HK-2 (cell line): Measurements from ENCODE around the gene PARP4.
"Not testable (repeated sequence)": the region's sequence is repeated elsewhere in the genome, so short reads cannot be mapped to it uniquely, and the experiment has no call there.

Source experiments
- DNase-seq: peaks from one replicate; pipeline ENCODE4 v3.0.0-alpha.2; 2018; ENCODE audit not compliant: unreplicated experiment

Gene PARP4

DNA sequence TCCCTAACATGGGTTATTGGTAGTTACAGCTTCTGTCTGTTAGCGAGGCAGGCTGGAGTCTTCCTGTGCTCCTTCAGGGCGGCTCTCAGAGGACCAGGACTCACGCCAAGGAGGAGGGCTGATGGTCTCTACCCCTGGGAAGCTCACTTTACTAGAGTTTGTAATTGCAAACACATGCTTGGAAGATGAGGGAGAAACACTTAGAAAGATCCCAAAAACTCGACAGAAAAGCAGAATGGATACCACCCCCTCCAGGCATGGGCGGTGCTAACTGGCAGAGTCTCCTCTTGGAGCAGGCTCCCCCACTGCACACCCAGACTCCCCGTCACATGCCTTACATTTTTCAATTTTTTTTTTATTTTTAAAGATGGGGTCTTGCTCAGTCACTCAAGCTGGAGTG is 62.0 kb downstream of the PARP4 start:
- DNase-seq = no peak

DNA sequence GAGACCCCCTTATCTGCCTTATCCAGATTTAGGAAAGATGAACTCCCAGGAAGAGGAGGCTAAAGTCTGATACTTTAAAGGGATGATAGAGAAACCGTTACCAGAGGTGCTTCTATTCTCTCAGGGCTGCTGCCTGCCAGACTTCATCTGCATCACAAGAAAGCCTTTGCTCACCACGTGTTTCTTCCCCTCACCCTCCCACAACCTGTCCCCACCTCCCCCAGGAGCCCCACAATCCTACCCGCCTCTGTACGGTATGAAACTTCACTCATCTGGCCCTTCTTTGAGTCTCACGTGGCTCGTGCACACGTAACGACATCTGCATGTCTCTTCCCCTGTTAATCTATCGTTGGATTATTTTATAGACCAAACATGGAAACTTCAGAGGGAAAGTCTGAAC is 67.7 kb downstream of the PARP4 start:
- not testable (repeated sequence) for DNase-seq

DNA sequence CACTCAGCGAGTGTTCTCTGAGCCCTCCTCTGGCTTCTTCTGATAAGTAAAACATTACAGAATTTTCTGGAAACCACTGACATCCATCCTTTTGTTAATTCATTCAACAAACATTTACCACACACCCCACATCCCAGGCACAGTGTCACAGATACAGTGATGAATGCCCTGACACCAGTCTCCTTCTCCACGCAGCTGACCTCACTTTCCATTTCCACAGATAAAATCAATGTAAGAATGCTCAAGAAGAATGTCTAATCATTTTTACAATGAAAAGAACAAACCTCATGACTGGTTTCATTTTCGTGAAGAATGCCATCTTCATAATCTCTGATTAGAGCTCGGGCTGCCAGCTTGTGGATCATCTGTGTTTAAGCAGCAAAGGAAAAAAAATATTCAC is 69.2 kb downstream of the PARP4 start:
- no peak for DNase-seq

DNA sequence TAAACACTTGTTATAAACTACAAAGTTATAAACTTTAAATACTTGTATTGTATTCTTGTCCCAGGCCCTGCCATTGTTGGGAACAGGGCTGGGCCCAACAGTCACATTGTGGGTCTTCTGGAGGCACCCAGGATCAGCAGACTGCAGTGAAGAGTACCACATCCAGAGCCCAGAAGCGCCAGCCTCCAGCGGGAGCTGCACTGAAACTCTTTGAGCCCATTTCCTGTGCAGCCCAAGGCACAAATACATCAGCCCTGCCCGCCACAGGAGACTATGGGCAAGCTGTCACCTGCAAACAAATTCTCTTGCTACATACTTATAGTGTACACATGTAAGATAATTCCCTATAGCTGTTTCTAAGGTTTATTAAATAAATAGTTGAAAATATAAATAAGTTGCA is 86.5 kb downstream of the PARP4 start:
- not testable (repeated sequence) for DNase-seq

DNA sequence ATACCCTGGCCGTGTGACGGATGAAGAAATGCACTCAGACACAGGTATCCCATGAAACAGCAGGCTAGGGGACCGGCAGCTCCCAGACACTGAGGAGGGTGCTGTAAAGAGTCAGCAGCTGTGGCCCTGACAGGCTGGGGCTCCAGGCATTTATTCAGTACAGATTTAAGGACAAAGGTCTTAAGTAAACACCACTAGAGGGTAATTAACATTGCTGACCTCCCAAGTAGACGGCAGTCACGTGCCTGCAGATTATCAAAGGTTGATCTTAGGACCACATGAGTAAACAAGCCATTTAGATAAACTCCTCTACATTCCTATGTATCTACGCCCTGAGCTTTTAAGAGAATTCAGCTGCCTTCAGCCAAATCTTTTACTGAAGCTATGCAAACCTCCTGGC is 92.9 kb downstream of the PARP4 start:
- not testable (repeated sequence) for DNase-seq

DNA sequence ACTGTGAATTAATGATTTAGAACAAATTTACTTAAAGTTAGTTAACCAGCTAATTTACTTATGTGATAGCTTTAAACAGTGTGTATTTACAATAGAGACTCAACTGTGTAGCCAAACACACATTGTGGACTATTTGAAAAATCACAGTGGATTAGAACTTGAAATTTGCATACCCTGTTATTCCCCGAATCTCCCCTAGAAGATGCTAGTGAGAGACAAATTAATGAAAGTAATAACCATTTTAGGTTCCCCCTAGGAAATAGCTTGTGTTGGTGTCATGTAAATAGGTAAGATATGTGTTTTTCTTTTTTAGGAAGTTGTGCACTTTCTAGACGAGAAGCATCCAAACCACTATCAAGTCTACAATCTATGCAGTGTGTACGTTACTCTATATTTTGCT is 104.7 kb downstream of the PARP4 start:
- DNase-seq = no peak

DNA sequence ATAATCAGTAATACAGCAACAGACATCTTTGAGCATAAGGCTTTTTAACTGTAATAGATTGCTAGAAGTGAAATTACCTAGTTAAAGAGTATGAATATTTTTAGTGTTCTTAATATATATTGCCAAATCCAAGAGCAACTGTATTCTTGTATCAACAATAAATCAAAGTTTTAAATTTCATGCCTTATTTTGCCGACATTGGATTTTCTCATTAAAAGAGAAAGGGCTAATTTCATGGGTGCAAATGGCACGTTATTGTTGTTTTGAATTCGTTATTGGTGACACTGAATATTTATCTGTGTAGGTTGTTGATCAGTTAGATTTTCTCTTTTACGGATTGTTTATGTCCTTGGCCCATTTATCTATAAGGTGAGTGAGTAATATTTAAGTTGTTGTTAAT is 106.1 kb downstream of the PARP4 start:
- no peak for DNase-seq

DNA sequence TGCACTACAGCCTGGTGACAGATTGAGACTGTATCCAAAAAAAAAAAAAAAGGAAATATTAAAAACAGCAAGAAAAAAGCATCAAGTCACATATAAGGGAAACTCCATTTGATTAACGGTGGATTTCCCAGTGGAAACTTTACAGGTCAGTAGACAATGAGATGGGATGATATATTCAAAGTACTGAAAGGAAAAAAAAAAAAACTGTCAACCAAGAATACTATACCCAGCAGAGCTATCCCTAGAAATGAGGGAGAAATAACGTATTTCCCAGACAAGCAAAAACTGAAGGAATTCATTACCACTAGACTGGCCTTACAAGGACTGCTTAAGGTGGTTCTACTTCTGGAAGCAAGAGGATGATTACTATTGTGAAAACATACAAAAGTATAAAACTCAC is 115.8 kb downstream of the PARP4 start:
- no peak for DNase-seq

DNA sequence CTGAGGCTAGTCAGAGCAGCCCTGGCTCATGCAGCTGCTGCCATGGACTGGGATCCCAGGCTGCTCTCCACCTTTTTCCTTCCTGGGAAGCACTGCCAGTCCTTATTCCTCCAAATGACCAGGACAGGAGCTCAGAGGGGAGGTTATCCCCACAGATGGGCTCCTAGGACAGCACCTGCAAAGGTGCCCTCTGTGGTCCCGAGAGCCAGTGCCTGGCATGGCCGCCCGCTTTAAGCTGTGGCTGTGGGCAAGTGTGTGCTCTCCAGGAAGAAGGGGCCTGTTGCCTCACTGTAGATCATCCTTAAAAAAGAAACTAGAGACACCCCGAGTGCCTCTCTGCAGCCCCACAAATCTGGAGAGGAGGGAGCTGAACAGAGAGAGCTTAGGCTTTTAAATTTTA is 119.6 kb downstream of the PARP4 start:
- DNase-seq = no peak

DNA sequence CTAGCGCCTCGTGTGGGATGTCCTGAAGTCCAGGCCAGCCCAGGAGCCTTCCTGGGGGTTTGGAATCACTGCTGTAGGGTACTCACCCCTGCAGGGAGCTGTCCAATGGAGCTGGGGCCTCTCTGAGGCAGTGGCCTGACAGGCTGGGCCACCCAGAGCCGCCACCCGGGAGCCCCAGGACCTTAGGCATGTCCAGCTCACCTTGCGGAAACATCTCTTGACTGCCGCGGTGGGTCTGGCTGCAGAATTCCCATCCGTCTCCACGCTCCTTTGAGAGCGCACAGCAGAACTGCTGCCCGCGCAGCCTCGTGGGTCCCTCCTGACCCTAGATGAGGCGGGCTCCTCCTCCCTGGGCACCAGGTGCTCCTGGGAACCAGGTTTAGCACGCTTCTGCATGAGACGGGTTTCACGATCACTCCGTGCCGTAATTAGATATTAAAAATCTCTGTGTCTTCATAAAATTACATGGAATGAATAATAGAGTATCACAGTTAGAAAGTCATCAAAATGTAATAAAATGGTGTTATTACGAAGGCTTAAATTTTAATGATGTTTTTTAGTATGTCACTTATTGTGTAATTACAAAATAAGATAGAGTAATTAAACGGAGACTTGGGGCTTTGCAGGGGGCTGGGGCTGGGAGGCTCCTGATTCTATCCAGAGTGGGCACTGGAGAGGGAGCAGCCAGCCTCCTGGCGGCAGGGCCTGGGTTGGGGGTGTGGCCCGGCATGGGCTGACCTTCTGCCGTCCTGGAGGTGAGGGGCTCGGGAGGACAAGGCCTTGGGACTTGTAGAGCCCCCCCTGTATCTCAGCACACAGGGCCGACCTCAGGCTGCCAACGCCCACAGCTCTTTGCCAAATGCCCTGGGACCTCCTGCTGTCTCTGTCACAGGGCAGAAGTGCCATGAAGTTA is 120.6 kb downstream of the PARP4 start:
- DNase-seq = not testable (repeated sequence)

DNA sequence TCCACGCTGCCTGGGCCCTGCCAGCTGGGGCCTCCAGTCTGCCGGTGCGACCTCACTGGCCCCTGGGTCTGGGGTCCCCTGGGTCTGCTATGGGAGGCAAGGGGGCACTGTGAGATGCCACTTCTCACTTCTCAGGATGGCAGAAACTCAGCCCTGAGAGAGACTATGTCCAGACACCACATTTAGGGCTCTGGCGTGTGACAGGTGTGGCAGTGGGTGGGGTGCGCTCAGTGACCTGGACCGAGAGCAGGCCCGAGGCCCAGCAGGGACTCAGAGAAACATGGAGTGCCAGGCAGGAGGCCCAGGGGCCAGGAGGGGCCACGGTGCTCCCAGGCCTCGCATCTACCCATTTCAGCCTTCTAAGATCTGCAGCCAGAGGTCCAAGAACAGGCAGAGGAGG is 121.8 kb downstream of the PARP4 start:
- DNase-seq = not testable (repeated sequence)

DNA sequence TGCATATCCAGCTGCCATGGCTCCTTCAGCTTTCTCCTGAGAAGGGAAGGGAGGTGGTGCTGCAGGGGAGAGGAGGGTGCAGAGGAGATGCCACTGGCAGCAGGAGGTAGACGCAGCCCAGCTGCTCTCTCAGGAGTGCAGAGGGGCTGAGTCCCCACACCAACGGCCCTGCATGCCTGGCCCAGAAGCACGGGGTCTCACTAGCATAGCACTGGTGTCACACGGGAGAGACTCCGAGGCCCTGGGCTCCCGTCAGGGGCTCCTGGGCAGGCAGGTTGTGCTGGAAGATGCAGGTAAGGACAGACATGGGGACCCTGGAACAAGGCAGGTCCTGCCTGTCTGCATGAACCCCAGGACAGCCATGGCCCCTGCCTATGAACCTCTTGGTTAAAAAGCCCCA is 123.1 kb downstream of the PARP4 start:
- DNase-seq = no peak

DNA sequence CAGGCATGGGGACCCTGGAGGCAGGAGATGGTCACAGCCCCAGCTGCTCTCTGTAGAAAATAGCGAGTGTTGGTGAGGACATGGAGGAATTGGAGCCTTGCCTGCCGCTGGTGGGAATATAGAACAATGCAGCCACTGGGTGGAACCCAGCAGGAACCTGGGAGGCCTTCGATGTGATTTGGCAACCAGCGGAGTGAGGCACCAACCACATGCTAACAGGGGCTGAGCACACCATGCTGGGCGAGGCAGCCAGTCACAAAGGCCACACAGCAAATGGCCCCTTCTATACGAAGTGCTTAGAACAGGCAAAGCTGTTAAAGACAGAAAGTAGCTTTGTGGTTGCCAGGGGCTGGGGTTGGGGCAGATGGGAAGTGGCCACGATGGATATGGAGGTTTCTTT is 123.8 kb downstream of the PARP4 start:
- not testable (repeated sequence) for DNase-seq

DNA sequence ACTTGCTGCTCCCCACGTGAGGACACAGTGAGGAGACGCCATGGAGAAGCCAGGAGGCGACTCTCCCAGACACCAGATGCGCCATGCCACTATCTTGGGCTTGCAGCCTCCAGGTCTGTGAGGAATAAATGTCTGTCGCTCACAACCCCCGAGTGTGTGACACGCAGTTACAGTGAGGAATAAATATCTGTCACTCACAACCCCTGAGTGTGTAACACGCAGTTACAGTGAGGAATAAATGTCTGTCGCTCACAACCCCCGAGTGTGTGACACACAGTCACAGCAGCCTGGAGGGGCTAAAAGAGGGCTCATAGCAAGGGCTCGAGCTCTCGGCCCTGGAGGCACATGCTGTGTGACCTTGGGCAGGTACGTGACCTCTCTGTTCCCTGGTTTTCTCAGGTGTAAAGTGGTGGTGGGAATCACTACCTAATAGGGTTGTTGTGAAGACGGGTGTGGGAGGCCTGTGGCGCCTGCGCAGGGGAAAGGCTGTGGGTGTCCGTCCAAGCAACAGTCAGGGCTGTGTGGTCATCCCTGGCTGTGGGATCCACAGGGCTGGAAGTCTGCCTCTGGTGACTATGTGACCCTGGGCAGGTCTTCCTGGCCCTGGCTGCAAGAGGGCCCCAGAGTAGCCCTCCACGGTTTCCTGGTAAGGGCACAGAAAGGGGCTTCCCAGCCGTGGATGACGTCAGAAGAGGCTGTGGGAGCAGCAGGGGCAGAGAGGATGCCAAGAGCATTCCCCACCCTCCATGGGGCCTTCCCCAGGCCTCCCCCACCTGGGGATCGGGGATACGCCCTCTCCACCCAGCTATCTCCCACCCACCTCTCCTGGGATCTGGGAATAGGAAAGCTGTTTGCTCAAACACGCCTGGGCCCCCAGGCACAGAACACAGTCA is 125.5 kb downstream of the PARP4 start:
- no peak for DNase-seq

DNA sequence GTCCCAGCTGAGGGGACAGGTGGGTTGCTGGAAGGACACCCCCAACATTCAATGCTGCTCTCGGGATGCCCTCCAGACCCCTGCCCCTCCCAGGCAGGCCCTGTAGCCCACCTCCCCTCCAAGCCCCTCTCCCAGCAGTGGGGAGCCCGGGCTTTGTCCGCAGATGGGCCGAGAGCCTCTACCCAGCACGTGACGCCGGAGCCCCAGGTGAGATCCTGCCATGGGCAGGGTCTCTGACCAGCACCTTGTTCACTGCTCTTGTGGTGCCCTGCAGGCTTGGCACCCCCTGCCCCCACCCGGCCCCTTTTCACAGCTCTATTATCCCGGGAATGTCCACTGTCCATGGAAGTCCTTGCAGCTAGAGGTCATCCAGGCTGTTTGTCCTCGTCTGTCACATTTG is 126.7 kb downstream of the PARP4 start:
- no peak for DNase-seq

DNA sequence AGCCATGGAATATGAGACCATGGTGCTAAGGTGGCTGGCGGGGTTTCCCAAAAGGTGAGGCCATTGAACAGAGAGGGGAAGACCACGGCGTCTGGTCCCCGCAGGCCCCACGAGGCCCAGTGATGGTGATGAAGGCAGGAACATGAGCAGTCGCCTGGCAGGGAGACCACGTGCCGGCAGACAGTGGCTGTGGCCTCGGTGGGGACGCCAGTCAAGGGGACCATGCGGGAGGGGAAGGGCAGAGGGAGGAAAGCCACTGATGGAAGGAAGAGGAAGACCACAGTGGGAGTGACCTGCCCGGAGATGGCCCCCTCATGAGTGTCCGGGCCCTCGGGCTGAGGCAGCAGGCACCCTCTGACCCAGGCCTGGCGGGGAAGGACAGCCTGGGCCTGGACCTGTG is 127.6 kb downstream of the PARP4 start:
- not testable (repeated sequence) for DNase-seq

DNA sequence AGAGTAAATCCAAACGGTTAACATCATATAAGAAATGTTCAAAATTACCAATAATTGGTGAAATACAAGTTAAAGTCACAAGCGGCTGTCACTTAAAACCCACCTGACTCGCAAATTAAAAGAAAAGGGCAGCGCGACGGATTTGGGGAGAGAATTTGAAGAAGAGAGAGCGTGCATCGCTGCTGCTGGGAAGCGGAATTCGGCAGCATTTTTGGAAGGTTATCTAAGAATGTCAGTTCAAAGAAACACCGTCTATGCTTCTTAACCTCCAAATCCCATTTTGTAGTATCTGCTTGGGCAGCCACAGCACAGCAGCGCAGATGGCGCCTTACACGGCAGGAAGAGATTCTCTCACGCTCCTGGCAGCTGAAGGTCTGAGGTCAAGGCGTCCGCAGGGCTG is 128.5 kb downstream of the PARP4 start:
- DNase-seq = not testable (repeated sequence)

DNA sequence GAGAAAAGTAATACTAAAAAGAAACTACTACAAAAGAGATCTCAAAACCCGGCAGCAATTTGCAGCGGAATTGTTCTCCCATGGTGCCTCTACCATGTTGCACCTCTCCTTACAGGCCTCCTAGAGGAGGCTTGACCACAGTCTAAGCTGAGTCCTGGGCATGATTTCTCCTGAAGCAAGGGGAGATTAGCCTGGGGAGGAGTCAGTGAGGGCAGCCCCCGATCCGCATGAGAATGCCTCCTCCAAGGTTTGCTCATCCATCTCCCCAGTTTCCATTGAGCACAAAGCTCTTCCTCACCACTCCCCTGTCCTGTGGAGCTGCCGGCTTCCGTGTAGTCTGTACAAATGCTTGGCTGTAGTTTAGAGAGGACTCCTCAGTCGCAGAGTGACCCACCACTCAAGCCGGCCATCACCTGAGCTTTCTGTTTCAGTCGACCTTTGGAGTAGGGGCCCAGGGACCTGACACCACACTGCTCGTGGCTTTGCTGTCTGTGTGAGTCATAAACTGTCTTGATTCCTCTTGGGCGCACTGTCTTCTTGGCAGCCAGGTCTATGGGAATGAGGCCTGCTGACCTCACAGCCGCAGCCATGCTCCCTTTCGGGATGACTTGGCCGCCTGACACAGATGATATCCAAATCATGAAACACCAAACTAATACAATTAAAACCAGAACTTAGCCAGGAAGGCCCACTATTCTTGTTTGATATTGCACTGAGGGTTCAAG is 130.9 kb downstream of the PARP4 start:
- no peak for DNase-seq

DNA sequence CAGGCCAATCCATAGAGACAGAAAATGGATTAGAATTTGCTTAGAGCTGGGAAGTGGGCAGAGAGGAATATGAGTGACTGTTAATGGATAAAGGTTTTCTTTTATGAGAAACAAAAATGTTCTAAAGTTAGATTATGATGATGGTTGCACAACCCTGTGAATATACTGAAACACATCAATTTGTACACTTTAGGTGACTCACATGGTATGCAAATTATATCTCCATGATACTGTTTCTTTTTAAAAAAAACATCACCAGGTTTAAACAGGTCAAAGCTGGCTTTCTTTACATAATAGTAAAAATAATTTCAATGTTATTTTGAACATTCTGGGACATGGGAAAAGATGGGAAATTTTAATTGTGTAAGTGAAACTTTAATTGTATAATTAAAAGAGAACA is 131.7 kb downstream of the PARP4 start:
- not testable (repeated sequence) for DNase-seq

DNA sequence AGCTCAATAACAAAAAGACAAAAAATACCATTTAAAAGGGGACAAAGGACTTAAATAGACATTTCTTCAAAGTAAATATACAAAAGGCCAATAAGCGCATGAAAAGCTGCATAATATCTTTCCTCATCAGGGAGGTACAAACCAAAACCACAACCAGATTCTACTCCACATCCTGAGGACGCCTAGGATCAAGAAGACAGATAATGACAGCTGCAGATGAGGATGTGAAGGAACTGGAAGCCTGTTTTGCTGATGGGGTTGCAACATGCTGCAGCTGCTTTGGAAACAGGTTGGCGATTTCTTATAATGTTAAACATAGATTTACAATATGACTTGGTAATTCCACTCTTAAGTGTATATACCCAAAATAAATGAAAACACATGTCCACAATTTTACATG is 132.4 kb downstream of the PARP4 start:
- not testable (repeated sequence) for DNase-seq

DNA sequence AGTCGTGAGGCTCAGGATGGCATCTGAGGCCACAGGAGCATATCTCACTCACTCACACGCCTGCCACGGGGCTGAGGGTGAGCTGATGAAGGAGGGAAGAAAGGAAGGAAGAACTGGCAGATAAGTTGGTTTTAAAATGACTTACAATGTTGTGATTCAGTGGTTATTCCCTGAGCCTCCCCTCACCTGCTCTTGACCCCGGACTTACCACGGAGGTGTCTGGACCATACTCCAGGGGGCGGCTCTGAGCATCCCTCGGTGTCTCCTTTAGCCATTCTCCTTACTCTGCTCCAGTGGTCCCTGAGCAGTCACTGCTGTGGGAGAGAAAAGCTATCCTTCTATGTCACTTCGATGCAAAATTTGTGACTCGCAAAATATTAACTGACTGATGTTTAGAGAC is 141.3 kb downstream of the PARP4 start:
- DNase-seq = not testable (repeated sequence)
